HG03039 (cell line): ENCODE data around the gene COX7A2.

ENCODE experiments used
- ATAC-seq: cut with Tn5 transposase; IDR thresholded peaks from one replicate; pipeline ENCODE4 v1.9.1; 2021; ENCODE audit warnings: mild to moderate bottlenecking, moderate library complexity; ENCODE audit not compliant: unreplicated experiment

The COX7A2 gene

DNA sequence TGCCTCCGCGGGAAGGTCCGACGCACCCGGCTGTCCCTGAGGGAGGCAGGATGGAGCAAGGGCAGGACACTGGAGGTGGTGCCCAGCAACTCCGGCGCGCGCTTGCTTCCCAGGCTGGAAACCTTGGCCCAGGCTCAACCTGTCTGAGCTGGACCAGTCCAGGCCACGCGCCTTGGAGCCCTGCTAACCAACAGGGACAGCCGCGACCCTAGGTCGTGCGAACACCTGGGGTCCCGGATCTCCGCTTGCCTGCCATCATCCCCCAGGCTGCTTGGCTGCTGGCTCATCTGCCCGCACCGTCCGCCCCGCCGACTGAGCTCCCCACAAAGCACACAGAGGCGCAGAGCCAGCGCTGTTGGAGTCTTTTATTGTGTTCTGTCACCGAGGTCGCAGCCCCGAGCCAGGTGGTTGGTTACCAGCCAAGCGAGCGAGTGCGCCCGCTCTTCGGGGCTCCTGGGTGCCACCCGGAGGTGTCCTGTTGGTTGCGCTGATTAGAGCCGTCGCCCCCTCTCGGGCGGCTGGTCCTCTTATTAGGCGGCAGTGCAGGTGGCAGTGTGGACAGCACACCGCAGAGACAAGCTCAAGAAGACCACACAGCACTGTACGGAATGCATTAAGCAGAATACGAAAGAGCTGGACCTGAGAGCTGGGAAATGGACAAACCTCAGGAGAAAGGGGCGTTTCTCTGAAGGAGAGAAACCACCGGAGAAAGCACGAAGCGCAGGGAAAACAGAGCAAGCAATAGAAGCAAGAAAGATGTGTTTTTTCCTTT is 41.5 kb downstream of the COX7A2 start:
- no peak for ATAC-seq

DNA sequence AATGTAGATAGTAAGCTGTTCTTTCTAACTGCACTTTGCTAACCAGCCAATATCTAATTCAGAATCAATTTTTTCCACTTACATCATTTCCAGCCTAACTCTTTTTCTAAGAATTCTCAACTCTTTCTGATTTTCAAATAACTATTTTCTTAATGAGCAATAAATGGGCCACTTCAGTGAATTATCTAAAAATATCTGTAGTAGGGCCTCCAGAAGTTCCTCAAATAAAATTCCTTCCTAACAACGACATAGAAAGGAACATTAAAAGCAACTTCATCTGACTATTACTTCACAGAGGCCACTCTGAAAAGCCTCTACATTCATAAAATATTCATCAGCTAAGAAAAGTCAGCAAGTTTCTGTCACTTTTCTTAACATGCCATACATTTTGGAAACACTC is 42.6 kb downstream of the COX7A2 start:
- no peak for ATAC-seq

DNA sequence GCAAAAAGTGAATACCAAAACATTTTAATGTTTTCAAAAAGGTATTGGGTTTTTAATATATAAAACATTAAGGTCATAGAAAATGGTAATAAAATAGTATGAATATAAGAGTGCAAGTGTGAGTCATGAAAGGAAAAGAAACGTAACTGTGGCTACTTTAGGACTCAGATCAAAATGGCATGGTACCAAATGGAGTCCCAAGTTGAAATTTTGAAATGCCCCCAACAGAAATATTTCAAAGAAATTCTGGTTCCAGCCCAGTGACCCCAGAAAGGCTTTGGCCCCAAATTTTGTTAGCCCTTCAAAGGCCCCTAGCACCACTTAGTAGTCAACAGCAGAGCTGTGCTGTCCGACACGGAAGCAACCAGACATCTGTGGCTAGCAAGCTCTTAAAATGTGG is 43.7 kb downstream of the COX7A2 start:
- no peak for ATAC-seq

DNA sequence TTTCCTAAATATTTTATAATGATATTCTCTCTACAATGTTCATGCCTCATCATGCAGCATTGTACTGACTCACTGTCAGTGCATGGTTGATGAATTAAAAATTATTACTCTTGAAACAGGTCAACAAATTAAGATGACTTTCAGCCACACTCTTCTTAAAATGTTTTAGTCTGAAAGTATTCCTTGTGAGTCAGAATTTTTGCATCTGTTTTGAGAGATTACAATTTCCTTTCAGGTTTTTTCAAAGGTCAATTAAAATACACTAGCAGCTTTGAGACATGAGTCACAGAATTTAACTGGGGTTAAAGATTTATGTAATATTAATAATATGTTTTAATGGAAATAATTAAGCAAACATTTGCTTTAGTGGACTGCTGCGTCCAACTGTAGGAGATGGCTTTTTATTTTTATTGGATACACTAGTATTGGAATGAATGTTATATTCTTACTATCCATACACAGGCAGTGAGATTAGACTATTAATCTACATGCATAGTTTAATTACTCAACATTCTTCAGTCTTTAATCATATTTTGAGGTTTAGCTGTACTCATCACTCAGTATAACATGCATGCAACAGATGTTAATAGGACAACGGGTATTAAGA is 47.4 kb downstream of the COX7A2 start:
- ATAC-seq: no peak

DNA sequence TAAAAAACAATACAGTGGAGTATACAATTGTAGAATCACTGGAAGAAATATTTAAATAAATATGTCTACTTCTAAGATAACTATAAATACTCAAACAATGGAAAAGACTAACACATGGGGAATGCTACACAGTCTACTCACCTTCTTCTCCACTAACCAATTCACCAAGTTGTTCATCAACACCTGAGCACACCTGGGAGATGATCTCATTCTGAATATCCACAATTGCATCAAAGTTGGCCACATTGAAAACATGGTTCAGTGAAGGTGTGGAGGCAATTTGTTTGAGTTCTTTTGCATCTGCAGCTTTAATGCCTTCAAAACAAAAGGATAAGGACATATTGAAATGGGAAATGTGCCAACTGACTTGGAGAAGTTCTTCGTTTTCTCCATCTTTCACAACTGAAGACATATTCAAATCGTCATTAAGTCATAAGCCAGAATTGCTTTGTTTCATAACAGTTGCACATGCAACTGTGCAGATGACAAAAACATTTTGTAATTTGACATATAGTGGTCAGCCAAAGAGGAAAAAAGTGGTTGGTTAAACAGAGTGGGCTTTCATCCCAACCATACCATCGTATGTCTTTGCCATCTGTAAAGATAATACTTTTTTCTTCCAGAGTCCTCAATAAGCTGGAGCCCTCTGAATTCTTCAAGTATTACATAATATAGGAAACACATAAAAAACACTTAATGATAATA is 55.2 kb downstream of the COX7A2 start:
- ATAC-seq: no peak
